MG63 (cell line): Measurements from ENCODE around the gene C1orf74. TPM values are rescaled to one million over a fixed set of nuclear protein-coding genes. Genes with fewer than 3 reads are reported as not detected.

Source experiments
- DNase-seq: peaks from one replicate; pipeline ENCODE4 v3.0.0-alpha.2; 2020
- H3K27me3 ChIP-seq: fragments of 250-450 bp; sonication (Bioruptor Pico); 2 replicates; pipeline ENCODE4 v1.5.1; 2020; ENCODE audit warnings: mild to moderate bottlenecking, moderate library complexity
- H3K36me3 ChIP-seq: fragments of 250-450 bp; sonication (Bioruptor Pico); 2 replicates; pipeline ENCODE4 v1.5.1; 2020; ENCODE audit warnings: mild to moderate bottlenecking, moderate library complexity
- H3K4me3 ChIP-seq: fragments of 250-450 bp; sonication (Bioruptor Pico); 2 replicates; pipeline ENCODE4 v1.5.1; 2020; ENCODE audit warnings: mild to moderate bottlenecking, moderate library complexity
- H3K9me3 ChIP-seq: fragments of 250-450 bp; sonication (Bioruptor Pico); 2 replicates; pipeline ENCODE4 v1.5.1; 2020; ENCODE audit warnings: mild to moderate bottlenecking, moderate library complexity
- total RNA-seq: library from RNA; depleted of rRNA; stranded (reverse); fragments of >200 nt; shearing (Covaris generic); gene quantifications from 2 replicates; pipeline ENCODE4 v1.2.3, GENCODE V29; 2014; ENCODE audit warnings: low replicate concordance; rRNA removed

C1orf74 gene
- total RNA-seq, 1 experiment from 2014 or later: 4.6 TPM

DNA sequence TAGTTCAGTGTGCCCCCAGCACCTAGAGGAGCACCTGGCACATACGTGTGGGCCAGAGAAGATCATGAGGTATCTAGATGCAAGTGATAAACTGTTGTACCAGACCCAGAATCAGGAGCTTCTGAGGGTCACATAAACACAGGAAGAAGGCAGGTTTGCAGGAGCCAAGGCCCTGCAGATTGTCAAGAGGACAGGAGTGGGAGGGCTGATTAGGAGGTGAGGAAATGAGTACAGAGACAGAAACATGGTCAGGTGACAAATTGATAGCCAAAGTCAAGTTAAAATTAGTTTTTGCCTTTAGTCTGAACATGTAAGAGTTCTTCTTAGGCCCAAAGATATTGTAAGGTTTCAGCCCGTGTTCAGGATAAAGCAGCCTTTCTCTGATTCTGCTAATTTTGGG lies 42.5 kb downstream of the C1orf74 start:
- H3K4me3 ChIP-seq: no peak overlapping the region

DNA sequence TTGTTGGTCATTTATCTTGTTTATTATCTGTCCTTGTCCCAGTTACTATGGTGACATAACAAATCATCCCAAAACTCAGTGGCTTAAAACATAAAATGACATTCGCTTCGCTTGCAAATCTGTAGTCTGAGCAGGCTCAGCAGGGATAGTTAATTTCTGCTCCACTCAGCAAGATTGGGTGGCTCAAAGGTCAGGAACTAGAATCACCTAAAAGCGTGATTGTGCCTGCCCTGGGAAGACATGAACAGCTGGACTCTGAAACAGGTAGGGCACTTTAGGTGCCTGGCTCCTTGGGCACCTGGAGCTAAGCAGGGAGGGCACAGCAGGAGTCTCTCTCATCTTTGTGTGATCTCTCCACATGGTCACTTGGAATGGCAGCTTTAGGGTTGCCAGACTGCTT lies 43.2 kb downstream of the C1orf74 start:
- H3K36me3 ChIP-seq: no peaks in the 10 kb centered on the region
- no peaks in the 10 kb centered on the region for H3K9me3 ChIP-seq
- no peaks in the 10 kb centered on the region for H3K27me3 ChIP-seq
- H3K4me3 ChIP-seq: no peak overlapping the region
- no peak for DNase-seq

More for the DNA sequence above, 42.5 kb downstream of the C1orf74 start:
- DNase-seq: no peak
- no peaks in the 10 kb centered on the region for H3K27me3 ChIP-seq
- no peaks in the 10 kb centered on the region for H3K9me3 ChIP-seq
- no peaks in the 10 kb centered on the region for H3K36me3 ChIP-seq

DNA sequence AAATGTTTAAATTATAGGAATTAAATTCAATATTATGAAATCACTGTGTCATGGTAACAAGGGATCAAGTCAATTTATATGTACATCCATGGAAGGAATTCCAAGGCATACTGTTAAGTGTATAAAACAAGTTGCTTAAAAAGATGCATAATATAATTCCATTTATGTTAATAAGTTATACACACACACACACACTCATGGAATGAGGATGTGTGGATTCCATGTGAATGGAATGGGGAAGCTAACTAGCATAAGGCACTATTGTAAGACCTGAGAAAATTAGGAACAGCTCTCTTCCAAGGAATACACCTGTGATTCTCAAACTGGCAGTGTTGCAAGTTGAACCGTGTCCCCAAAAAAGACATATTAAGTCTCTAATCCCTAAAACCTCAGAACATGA lies 46.1 kb downstream of the C1orf74 start:
- H3K9me3 ChIP-seq: no peaks in the 10 kb centered on the region
- DNase-seq: no peak
- H3K4me3 ChIP-seq: no peak overlapping the region
- no peaks in the 10 kb centered on the region for H3K27me3 ChIP-seq
- H3K36me3 ChIP-seq: no peaks in the 10 kb centered on the region

DNA sequence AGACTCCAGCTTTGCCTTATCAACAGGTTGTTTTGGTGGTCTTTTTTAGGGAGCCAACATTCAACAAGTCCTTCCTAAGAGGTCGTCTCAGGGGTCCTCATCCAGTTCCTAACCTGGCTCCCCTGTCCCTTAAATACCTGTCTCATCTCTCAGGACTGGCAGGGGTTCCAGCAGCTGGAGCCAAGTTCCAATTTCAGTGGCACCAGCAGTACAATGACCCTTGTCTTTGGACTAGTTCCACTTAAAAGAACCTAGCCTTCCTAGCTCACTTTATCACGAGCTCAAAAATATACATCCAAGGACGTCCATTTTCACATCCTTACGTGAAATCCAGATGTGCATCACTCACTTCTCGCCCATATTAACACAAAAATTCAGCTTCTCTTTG lies 47.2 kb downstream of the C1orf74 start:
- DNase-seq: no peak
- Histone ChIP-seq H3K4me3 (no peak overlapping the region), H3K27me3 (no peaks in the 10 kb centered on the region), H3K36me3 (no peaks in the 10 kb centered on the region), H3K9me3 (no peaks in the 10 kb centered on the region)

DNA sequence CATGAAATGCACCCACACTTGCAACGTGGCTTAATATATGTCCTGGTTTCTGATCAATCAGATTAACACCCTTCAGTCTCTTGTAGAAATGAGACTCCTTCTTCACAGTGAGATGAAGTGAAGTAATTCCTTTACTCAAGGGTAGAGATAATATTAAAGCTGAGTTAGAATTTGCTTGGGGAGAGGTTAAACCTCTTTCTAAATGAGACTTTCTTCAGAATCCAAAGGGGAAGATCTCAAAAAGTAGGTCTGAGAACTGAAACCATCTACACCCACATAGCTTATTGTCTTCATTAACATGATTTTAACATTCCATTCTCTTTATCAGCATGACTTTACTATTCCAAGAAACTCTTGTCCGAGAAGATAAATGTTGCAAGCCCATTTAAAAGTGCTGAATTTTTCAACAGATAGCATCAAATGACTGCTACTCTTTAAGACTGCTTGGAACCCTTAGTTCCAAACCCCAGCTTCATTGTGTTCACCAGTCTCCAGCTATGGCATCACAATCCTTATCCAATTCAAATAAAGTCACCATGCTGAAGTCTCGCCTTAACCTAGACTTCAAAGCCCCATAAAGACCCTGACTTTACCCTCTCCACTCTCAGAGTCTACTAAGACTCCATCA lies 47.8 kb downstream of the C1orf74 start:
- DNase-seq: no peak
- Histone ChIP-seq H3K4me3 (no peak overlapping the region), H3K36me3 (no peaks in the 10 kb centered on the region), H3K27me3 (no peaks in the 10 kb centered on the region), H3K9me3 (no peaks in the 10 kb centered on the region)

DNA sequence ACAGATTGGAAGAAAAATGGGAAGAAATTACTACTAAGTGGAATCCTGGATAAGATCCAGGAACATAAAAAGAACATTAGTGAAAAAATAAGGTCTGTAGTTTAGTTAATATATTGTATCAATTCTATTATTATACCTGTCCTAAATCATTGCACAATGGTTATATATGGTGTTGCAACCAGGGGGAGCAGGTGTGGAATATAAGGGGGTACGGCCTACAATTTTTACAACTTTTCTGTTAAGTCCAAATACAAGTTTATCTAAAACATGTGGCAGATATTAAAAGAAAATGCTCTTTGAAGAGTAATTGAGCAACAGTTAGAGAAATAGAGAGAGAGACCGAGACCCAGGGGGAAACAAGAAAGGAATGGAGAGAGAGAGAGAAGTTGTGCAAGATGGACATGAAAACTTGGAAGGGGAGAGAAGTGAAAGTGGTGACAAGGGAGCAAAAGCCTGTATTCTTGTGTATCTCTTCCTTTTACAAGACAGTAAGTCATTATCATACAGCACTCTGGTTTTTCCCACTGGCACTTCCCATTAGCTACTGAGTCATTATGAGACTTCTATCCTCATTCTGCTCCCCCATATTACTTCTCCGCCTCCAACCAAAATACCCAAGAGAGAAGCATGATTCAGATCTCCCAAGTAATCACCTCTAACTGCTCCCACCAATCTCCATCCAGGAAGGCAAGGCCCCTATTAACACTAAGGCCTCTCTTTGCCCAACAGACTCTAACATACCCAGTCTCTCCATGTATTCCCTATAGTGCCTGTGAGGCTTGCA lies 50.8 kb downstream of the C1orf74 start:
- no peaks in the 10 kb centered on the region for H3K9me3 ChIP-seq
- H3K36me3 ChIP-seq: no peaks in the 10 kb centered on the region
- no peak for DNase-seq
- H3K4me3 ChIP-seq: no peak overlapping the region
- H3K27me3 ChIP-seq: peaks cover 7% of the 10 kb centered on the region; the same call in 1 of the 2 replicates

DNA sequence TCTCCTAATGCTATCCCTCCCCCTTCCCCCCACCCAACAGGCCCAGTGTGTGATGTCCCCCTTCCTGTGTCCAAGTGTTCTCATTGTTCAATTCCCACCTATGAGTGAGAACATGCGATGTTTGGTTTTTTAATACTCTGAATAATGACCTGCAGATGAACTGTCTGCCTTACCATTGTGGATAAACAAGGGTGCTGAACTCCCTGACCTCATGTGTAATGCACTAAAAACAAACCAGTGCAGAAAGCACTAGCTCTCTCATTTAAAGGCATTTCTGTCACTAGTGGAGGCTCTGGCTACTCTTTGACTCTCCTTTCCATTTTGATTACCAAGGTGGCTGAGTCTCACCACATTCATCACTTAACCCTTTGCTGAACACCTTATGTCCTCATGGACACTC lies 51.6 kb downstream of the C1orf74 start:
- Histone ChIP-seq H3K27me3 (peaks cover 7% of the 10 kb centered on the region; the same call in 1 of the 2 replicates), H3K36me3 (no peaks in the 10 kb centered on the region), H3K9me3 (no peaks in the 10 kb centered on the region), H3K4me3 (no peak overlapping the region)
- DNase-seq: no peak

DNA sequence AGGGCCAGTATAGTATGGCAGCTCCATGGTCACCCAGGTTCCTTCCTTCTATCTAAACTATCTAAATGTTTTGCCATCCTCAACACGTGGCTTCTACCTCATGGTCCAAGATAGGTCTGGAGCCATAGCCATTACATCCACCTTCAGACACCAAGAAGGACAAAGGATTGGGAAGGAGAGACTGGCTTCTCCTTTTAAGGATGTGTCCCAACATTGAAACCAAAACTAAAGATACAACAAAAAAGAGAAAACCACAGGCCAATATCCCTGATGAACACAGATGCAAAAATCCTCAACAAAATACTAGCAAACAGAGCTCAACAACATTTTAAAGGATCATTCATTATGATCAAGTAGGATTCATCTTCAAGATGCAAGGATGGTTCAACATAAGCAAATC lies 54.9 kb downstream of the C1orf74 start:
- no peak for DNase-seq
- no peaks in the 10 kb centered on the region for H3K36me3 ChIP-seq
- H3K4me3 ChIP-seq: no peak overlapping the region
- peaks cover 7% of the 10 kb centered on the region for H3K27me3 ChIP-seq
- no peaks in the 10 kb centered on the region for H3K9me3 ChIP-seq

Other genes with a start within 250 kb of the C1orf74 start
- not detected in 2 replicates for gene CAMK1G, start 200.8 kb downstream of the C1orf74 start, total RNA-seq
- 1.5 and 4.7 TPM in 2 replicates for gene LAMB3, start 132.1 kb downstream of the C1orf74 start, total RNA-seq
- 4.7 TPM in 1 of 2 replicates, not detected in the other for gene G0S2, start 109.1 kb downstream of the C1orf74 start, total RNA-seq
- not detected in 2 replicates for gene HSD11B1, start 79.7 kb downstream of the C1orf74 start, total RNA-seq
- gene TRAF3IP3, start 28.5 kb downstream of the C1orf74 start, total RNA-seq: not detected in 2 replicates
- gene IRF6, start 21.6 kb upstream of the C1orf74 start, total RNA-seq: not detected in 2 replicates
- 10.2 and 12.3 TPM in 2 replicates for gene UTP25, start 43.4 kb upstream of the C1orf74 start, total RNA-seq
- gene SYT14, start 153.7 kb upstream of the C1orf74 start, total RNA-seq: 0.15 and 0.66 TPM in 2 replicates